Renal cortex interstitium (tissue), 11 donors: ENCODE data around the gene AFAP1L2. TPM values are rescaled to one million over a fixed set of nuclear protein-coding genes. Genes with fewer than 3 reads are reported as not detected.
A peak's percentile ranks its signal among the peaks of the same experiment; 100 is the strongest.
"Not testable (repeated sequence)": the region's sequence is repeated elsewhere in the genome, so short reads cannot be mapped to it uniquely, and the experiment has no call there.

Source experiments
- DNase-seq, 11 donors: peaks; one replicate each; pipeline ENCODE4 v3.0.0-alpha.2; 2013; ENCODE audit warnings: low read depth in 9 of 11, low spot score in 4 of 11; ENCODE audit errors: extremely low read depth in 1 of 11
- polyA plus RNA-seq, 3 donors: library from polyadenylated mRNA; unstranded; fragments of 120-200 nt; gene quantifications; one replicate each; pipeline ENCODE4 v1.2.1, GENCODE V29; 2013; ENCODE audit not compliant: insufficient read length in 3 of 3

The AFAP1L2 gene
- polyA plus RNA-seq, 3 donors = 33.0 to 41.6 (median 36.6) TPM

GRCh38 chr10:114349522-114350215, 54.6 kb downstream of the AFAP1L2 start:
- DNase-seq = peak in 6 of 11 donors; percentile 51 to 79 (median 66)

- not testable (repeated sequence) for DNase-seq
These were observed 55.2 kb downstream of the AFAP1L2 start for GRCh38 chr10:114349071-114349470.

GRCh38 chr10:114347791-114348190, 56.5 kb downstream of the AFAP1L2 start:
- no peak for DNase-seq

GRCh38 chr10:114347241-114347640, 57.1 kb downstream of the AFAP1L2 start:
- DNase-seq = no peak

- peak in 3 of 11 donors; percentile 37 to 47 (median 42) for DNase-seq
These were observed 57.9 kb downstream of the AFAP1L2 start for GRCh38 chr10:114346176-114347031.

GRCh38 chr10:114345701-114346100, 58.6 kb downstream of the AFAP1L2 start:
- no peak for DNase-seq

GRCh38 chr10:114343623-114344505, 60.4 kb downstream of the AFAP1L2 start:
- no peak for DNase-seq

GRCh38 chr10:114342976-114343375, 61.3 kb downstream of the AFAP1L2 start:
- no peak for DNase-seq

- DNase-seq = no peak
These were observed 63.5 kb downstream of the AFAP1L2 start for GRCh38 chr10:114340816-114341215.

GRCh38 chr10:114337510-114338462, 66.5 kb downstream of the AFAP1L2 start:
- DNase-seq = no peak

- DNase-seq = no peak
These were observed 67.3 kb downstream of the AFAP1L2 start for GRCh38 chr10:114336823-114337509.

GRCh38 chr10:114335614-114336013, 68.7 kb downstream of the AFAP1L2 start:
- DNase-seq = no peak

- DNase-seq = no peak
These were observed 70.0 kb downstream of the AFAP1L2 start for GRCh38 chr10:114334301-114334700.

GRCh38 chr10:114333441-114333840, 70.9 kb downstream of the AFAP1L2 start:
- DNase-seq = not testable (repeated sequence)

- DNase-seq = peak in 3 of 11 donors; percentile 49 to 53 (median 51)
These were observed 71.8 kb downstream of the AFAP1L2 start for GRCh38 chr10:114332301-114333192.

- no peak for DNase-seq
These were observed 74.5 kb downstream of the AFAP1L2 start for GRCh38 chr10:114329634-114330365.
